GM23338 (cell line): Measurements from ENCODE around the gene CD300LB. TPM values are rescaled to one million over a fixed set of nuclear protein-coding genes. Genes with fewer than 3 reads are reported as not detected.

Experiments used
- ATAC-seq: fragments of 200-7000 bp; cut with Tn5 transposase; 3 replicates; pipeline ENCODE4 v1.9.1; 2020
- DNase-seq: peaks from one replicate; pipeline ENCODE4 v3.0.0-alpha.2; 2015; ENCODE audit warnings: low spot score
- H2AFZ ChIP-seq: fragments of 200-600 bp; sonication (generic); 2 replicates; pipeline ENCODE4 v1.8.0; 2016; ENCODE audit warnings: antibody characterized with exemption, mild to moderate bottlenecking, moderate library complexity
- H3F3A ChIP-seq: fragments of 200-600 bp; sonication (generic); replicated peaks from 2 replicates; pipeline ENCODE4 v1.8.0; 2017; ENCODE audit warnings: antibody characterized with exemption, mixed run types, low read depth
- H3K27ac ChIP-seq: fragments of 200-600 bp; sonication (generic); 2 replicates; pipeline ENCODE4 v1.6.1; 2016; ENCODE audit warnings: low read depth
- H3K27me3 ChIP-seq: fragments of 200-600 bp; sonication (generic); 2 replicates; pipeline ENCODE4 v1.8.0; 2016; ENCODE audit warnings: mild to moderate bottlenecking, mixed run types, moderate library complexity; ENCODE audit not compliant: insufficient read depth
- H3K36me3 ChIP-seq: fragments of 200-600 bp; sonication (generic); 2 replicates; pipeline ENCODE4 v1.8.0; 2016; ENCODE audit warnings: mild to moderate bottlenecking; ENCODE audit not compliant: insufficient read depth
- H3K4me1 ChIP-seq: fragments of 200-600 bp; sonication (generic); 2 replicates; pipeline ENCODE4 v1.8.0; 2016; ENCODE audit warnings: mild to moderate bottlenecking, moderate library complexity; ENCODE audit not compliant: insufficient read depth
- H3K4me2 ChIP-seq: fragments of 200-600 bp; sonication (generic); 2 replicates; pipeline ENCODE4 v1.7.1; 2017; ENCODE audit warnings: mixed run types
- H3K4me3 ChIP-seq: fragments of 200-600 bp; sonication (generic); 2 replicates; pipeline ENCODE4 v1.6.1; 2016; ENCODE audit warnings: mixed run types
- H3K79me2 ChIP-seq: fragments of 200-600 bp; sonication (generic); replicated peaks from 2 replicates; pipeline ENCODE4 v1.8.0; 2017; ENCODE audit warnings: mild to moderate bottlenecking; ENCODE audit not compliant: insufficient read depth
- H3K9me2 ChIP-seq: fragments of 200-600 bp; sonication (generic); 2 replicates; pipeline ENCODE4 v1.8.0; 2017; ENCODE audit not compliant: insufficient read depth
- H4K20me1 ChIP-seq: fragments of 200-600 bp; sonication (generic); replicated peaks from 2 replicates; pipeline ENCODE4 v1.8.0; 2017; ENCODE audit warnings: mild to moderate bottlenecking; ENCODE audit not compliant: insufficient read depth
- H3K27ac Mint-ChIP-seq: 2 replicates; pipeline ENCODE4 v1.8.0; 2020; ENCODE audit warnings: inconsistent platforms, mild to moderate bottlenecking, moderate library complexity, mixed read lengths
- H3K27me3 Mint-ChIP-seq: 3 replicates; pipeline ENCODE4 v1.8.0; 2022; ENCODE audit warnings: low read depth, mild to moderate bottlenecking, moderate library complexity, mixed read lengths, inconsistent platforms; ENCODE audit not compliant: insufficient read depth, poor library complexity
- H3K36me3 Mint-ChIP-seq: 3 replicates; pipeline ENCODE4 v1.8.0; 2021; ENCODE audit warnings: low read depth, mild to moderate bottlenecking, inconsistent platforms, moderate library complexity, mixed read lengths
- H3K4me1 Mint-ChIP-seq: 3 replicates; pipeline ENCODE4 v1.8.0; 2020; ENCODE audit warnings: mild to moderate bottlenecking, inconsistent platforms, mixed read lengths
- H3K4me3 Mint-ChIP-seq: 3 replicates; pipeline ENCODE4 v1.8.0; 2021; ENCODE audit warnings: moderate library complexity, mild to moderate bottlenecking, inconsistent platforms, mixed read lengths
- H3K9me3 Mint-ChIP-seq: 3 replicates; pipeline ENCODE4 v1.8.0; 2020; ENCODE audit warnings: moderate library complexity, mild to moderate bottlenecking, inconsistent platforms, mixed read lengths
- CREB1 ChIP-seq: fragments of 250-450 bp; sonication (Bioruptor Pico); IDR thresholded peaks from 2 replicates; pipeline ENCODE4 v1.5.0; 2020; ENCODE audit warnings: low read depth, mild to moderate bottlenecking, moderate library complexity
- CTCF ChIP-seq, 2 experiments: fragments of 200-600 bp in 1 of 2; sonication (generic) in 1 of 2; conservative IDR thresholded peaks; 2 replicates each; pipeline versions ENCODE4 v1.5.1 to v1.6.1; 2016 to 2017; ENCODE audit warnings: antibody characterized with exemption in 2 of 2, low read depth in 2 of 2, mild to moderate bottlenecking in 2 of 2, moderate library complexity in 1 of 2
- EZH2phosphoT487 ChIP-seq: fragments of 200-600 bp; sonication (generic); IDR thresholded peaks from one replicate; pipeline ENCODE4 v1.8.1; 2018; ENCODE audit warnings: antibody characterized with exemption; ENCODE audit not compliant: unreplicated experiment
- JUNB ChIP-seq: IDR thresholded peaks from one replicate; pipeline ENCODE4 v1.6.1; 2016; ENCODE audit warnings: antibody characterized with exemption; ENCODE audit not compliant: unreplicated experiment
- POLR2AphosphoS5 ChIP-seq: IDR thresholded peaks from 2 replicates; pipeline ENCODE4 v1.6.1; 2016; ENCODE audit warnings: antibody characterized with exemption, low read depth
- STAT1 ChIP-seq: IDR thresholded peaks from one replicate; pipeline ENCODE4 v1.6.1; 2016; ENCODE audit warnings: antibody characterized with exemption; ENCODE audit not compliant: unreplicated experiment
- ZNF114 ChIP-seq: fragments of 250-450 bp; sonication (Bioruptor Pico); IDR thresholded peaks from 2 replicates; pipeline ENCODE4 v1.5.0; 2020; ENCODE audit warnings: mild to moderate bottlenecking, moderate library complexity
- polyA plus RNA-seq: library from polyadenylated mRNA; unstranded; fragments of >200 nt; fragmentation: Nextera tagmentation; extraction: Ambion mirVana; gene quantifications from 2 replicates; pipeline ENCODE4 v1.2.1, GENCODE V29; 2016
- total RNA-seq: library from RNA; depleted of rRNA; stranded (reverse); fragments of >200 nt; shearing (Covaris generic); gene quantifications from 2 replicates; pipeline ENCODE4 v1.2.3, GENCODE V29; 2014
- TF ChIP-seq, protein P1 (sequence below): fragments of 250-450 bp; sonication (Bioruptor Pico); IDR thresholded peaks from 2 replicates; pipeline ENCODE4 v1.5.0; 2020; ENCODE audit warnings: mild to moderate bottlenecking, moderate library complexity
- TF ChIP-seq, protein P2 (sequence below): IDR thresholded peaks from one replicate; pipeline ENCODE4 v1.6.1; 2018; ENCODE audit warnings: antibody characterized with exemption; ENCODE audit not compliant: unreplicated experiment

CD300LB gene
- total and polyA plus RNA-seq, 2 experiments from 2014 or later: not detected

- no peaks in the 10 kb centered on the region for H3F3A ChIP-seq
- no peaks in the 10 kb centered on the region for H3K9me2 ChIP-seq
- H3K9me3 Mint-ChIP-seq: peaks cover 7% of the 10 kb centered on the region
- H3K27me3 ChIP-seq: no peaks in the 10 kb centered on the region
- H4K20me1 ChIP-seq: no peaks in the 10 kb centered on the region
- H3K4me3 ChIP-seq: no peak overlapping the region
- no peak overlapping the region for H3K27ac ChIP-seq
- H3K36me3 Mint-ChIP-seq: no peaks in the 10 kb centered on the region
- H3K4me1 ChIP-seq: no peaks in the 10 kb centered on the region
- H2AFZ ChIP-seq: no peak overlapping the region
- peaks cover 4% of the 10 kb centered on the region for H3K4me1 Mint-ChIP-seq
- peaks cover 10% of the 10 kb centered on the region for H3K27me3 Mint-ChIP-seq
- ATAC-seq: no peak
- H3K27ac Mint-ChIP-seq: no peak overlapping the region
- DNase-seq: no peak
- no peak overlapping the region for H3K4me2 ChIP-seq
- no peaks in the 10 kb centered on the region for H3K79me2 ChIP-seq
- H3K36me3 ChIP-seq: no peaks in the 10 kb centered on the region
- TF ChIP-seq CTCF (conservative IDR thresholded peaks at IDR 0.05; ENCODE audit: low read depth in 2 of 2) (no peak), JUNB (no peak), POLR2AphosphoS5 (no peak), STAT1 (no peak), CREB1 (CRISPR knock-in tag) (no peak), EZH2phosphoT487 (no peak), ZNF114 (CRISPR knock-in tag) (no peak)
- TF ChIP-seq, protein P1, sequence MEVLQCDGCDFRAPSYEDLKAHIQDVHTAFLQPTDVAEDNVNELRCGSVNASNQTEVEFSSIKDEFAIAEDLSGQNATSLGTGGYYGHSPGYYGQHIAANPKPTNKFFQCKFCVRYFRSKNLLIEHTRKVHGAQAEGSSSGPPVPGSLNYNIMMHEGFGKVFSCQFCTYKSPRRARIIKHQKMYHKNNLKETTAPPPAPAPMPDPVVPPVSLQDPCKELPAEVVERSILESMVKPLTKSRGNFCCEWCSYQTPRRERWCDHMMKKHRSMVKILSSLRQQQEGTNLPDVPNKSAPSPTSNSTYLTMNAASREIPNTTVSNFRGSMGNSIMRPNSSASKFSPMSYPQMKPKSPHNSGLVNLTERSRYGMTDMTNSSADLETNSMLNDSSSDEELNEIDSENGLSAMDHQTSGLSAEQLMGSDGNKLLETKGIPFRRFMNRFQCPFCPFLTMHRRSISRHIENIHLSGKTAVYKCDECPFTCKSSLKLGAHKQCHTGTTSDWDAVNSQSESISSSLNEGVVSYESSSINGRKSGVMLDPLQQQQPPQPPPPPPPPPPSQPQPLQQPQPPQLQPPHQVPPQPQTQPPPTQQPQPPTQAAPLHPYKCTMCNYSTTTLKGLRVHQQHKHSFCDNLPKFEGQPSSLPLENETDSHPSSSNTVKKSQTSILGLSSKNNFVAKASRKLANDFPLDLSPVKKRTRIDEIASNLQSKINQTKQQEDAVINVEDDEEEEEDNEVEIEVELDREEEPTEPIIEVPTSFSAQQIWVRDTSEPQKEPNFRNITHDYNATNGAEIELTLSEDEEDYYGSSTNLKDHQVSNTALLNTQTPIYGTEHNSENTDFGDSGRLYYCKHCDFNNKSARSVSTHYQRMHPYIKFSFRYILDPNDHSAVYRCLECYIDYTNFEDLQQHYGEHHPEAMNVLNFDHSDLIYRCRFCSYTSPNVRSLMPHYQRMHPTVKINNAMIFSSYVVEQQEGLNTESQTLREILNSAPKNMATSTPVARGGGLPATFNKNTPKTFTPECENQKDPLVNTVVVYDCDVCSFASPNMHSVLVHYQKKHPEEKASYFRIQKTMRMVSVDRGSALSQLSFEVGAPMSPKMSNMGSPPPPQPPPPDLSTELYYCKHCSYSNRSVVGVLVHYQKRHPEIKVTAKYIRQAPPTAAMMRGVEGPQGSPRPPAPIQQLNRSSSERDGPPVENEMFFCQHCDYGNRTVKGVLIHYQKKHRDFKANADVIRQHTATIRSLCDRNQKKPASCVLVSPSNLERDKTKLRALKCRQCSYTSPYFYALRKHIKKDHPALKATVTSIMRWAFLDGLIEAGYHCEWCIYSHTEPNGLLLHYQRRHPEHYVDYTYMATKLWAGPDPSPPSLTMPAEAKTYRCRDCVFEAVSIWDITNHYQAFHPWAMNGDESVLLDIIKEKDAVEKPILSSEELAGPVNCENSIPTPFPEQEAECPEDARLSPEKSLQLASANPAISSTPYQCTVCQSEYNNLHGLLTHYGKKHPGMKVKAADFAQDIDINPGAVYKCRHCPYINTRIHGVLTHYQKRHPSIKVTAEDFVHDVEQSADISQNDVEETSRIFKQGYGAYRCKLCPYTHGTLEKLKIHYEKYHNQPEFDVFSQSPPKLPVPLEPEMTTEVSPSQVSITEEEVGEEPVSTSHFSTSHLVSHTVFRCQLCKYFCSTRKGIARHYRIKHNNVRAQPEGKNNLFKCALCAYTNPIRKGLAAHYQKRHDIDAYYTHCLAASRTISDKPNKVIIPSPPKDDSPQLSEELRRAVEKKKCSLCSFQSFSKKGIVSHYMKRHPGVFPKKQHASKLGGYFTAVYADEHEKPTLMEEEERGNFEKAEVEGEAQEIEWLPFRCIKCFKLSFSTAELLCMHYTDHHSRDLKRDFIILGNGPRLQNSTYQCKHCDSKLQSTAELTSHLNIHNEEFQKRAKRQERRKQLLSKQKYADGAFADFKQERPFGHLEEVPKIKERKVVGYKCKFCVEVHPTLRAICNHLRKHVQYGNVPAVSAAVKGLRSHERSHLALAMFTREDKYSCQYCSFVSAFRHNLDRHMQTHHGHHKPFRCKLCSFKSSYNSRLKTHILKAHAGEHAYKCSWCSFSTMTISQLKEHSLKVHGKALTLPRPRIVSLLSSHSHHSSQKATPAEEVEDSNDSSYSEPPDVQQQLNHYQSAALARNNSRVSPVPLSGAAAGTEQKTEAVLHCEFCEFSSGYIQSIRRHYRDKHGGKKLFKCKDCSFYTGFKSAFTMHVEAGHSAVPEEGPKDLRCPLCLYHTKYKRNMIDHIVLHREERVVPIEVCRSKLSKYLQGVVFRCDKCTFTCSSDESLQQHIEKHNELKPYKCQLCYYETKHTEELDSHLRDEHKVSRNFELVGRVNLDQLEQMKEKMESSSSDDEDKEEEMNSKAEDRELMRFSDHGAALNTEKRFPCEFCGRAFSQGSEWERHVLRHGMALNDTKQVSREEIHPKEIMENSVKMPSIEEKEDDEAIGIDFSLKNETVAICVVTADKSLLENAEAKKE (CRISPR knock-in tag): no peak
- TF ChIP-seq, protein P2, sequence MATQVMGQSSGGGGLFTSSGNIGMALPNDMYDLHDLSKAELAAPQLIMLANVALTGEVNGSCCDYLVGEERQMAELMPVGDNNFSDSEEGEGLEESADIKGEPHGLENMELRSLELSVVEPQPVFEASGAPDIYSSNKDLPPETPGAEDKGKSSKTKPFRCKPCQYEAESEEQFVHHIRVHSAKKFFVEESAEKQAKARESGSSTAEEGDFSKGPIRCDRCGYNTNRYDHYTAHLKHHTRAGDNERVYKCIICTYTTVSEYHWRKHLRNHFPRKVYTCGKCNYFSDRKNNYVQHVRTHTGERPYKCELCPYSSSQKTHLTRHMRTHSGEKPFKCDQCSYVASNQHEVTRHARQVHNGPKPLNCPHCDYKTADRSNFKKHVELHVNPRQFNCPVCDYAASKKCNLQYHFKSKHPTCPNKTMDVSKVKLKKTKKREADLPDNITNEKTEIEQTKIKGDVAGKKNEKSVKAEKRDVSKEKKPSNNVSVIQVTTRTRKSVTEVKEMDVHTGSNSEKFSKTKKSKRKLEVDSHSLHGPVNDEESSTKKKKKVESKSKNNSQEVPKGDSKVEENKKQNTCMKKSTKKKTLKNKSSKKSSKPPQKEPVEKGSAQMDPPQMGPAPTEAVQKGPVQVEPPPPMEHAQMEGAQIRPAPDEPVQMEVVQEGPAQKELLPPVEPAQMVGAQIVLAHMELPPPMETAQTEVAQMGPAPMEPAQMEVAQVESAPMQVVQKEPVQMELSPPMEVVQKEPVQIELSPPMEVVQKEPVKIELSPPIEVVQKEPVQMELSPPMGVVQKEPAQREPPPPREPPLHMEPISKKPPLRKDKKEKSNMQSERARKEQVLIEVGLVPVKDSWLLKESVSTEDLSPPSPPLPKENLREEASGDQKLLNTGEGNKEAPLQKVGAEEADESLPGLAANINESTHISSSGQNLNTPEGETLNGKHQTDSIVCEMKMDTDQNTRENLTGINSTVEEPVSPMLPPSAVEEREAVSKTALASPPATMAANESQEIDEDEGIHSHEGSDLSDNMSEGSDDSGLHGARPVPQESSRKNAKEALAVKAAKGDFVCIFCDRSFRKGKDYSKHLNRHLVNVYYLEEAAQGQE: no peak
- no peak overlapping the region for H3K4me3 Mint-ChIP-seq
Observed at GRCh38 chr17:74529243-74529642, 2.0 kb downstream of the CD300LB start.
